Stimulated activated CD4-positive, alpha-beta T cell treated with anti-CD3 and anti-CD28 coated beads, Interleukin-1b, Interleukin-23, amount 100 ng/mL, for 48 hours (primary cell): ENCODE results near the gene SRM.
"Not testable (repeated sequence)": the region's sequence is repeated elsewhere in the genome, so short reads cannot be mapped to it uniquely, and the experiment has no call there.

Source experiments
- DNase-seq: peaks from one replicate; pipeline ENCODE4 v3.0.0-alpha.2; 2020

The SRM gene

DNA sequence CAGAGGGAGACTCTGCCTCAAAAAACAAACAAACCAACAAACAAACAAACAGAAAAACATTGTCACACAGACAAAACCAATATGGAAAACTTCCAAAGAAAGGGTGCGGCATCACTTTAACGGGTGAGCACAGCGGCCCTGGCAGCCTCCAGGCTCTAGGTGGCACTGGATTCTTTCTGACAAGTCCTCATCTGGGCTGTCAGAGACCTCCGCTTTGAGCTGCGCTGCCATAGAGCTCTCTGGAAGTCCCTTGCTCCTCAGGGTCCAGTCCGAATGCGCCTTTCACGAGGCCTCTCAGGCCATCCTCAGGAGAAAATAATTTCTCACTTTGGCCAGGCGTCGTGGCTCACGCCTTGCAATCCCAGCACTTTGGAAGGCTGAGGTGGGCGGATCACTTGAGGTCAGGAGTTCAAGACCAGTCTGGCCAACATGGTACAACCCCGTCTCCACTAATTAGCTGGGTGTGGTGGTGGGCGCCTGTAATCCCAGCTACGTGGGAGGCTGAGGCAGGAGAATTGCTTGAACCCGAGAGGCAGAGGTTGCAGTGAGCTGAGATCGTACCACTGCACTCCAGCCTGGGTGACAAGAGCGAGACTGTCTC is 4.2 kb upstream of the SRM start:
- DNase-seq, result not testable (repeated sequence)

DNA sequence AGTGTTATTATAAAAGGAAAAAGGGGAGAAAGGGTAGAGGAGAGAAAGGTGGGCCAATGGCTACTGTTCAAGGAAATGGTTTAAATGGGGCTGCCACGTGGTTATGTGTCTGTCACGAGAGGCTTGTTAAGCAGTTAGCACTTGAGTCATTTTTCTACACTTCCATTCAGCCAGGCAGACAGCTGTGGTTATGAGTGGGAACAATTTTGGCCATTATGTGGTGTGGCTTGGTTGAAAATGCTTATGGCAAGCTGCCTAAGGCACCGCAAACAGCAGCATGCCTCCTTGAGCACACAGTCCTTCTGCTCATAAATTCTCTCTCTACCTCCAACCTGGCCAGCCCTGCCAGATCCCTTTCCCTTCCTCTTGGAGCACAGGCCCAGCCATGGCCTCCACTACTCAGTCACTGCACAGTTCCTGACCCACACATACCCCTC is 3.2 kb upstream of the SRM start:
- DNase-seq, result no peak

DNA sequence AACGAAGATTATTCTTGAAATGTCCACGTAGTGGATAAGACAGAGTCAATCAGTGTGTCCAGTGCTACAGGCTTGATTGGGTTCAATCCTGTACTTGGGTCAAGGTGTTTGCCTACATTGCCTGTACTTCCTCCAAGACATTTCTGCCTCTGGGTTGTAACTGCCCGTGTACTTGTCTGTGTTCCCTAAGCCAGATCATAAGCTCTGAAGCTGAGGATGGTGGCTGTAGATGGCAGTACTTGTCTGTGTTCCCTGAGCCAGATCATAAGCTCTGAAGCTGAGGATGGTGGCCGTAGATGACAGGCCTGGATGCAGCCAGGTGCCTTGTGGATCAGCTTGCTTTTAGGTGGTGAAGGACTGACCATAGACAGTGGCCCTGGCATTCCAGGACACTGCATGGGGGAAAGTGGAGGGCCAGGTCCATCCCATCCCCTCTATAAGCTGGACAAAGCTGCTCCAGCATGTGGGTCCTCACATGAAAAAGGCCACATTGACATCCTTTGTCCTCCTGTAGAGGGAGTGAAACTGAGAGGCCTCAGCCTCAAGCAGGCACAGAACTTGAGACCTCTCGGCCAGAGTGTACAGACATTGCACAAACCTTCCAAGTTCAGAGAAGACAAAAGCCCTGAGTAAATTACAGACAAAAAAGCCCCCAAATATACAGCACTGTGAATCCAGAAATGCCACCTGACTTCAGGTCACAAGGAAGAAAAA is 2.0 kb upstream of the SRM start:
- no peak for DNase-seq

DNA sequence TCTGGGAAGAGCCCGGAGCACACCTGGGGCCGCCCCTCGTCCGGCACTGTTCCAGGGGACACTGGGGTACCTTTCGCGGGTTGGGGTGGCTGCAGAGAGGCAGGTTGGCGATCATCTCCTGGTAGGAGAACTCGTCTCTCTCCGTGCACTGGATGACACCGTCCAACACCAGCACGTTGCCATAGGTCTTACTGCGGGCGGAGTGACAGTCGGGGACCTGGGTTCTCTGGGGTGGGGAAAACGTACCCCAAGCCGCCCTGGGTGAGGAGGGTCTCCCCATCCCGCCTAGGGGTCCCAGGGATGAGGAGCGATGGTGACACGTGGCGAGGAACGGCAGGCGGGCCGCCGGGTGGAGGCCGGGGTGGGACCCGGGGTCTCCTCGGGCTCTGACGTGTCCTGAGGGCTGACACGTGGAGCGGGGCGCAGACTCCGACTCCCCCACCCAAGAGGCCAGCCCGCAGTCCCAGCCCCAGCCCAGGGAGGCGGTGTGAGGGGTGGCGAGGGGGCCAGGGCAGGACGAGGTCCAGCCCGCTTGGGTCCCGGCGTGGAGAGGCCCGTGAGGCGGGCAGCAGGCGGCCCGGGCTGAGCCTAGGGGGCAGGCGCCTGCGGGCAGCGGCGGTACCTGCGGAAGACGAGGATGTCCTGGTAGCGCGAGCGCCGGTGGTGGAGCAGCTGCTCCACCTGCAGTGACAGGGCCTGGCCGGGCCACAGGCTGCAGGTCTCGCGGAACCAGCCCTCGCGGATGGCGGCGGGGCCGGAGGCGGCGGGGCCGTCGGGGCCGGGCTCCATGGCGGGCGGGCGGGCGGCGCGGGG is 457 bp downstream of the SRM start:
- no peak for DNase-seq

DNA sequence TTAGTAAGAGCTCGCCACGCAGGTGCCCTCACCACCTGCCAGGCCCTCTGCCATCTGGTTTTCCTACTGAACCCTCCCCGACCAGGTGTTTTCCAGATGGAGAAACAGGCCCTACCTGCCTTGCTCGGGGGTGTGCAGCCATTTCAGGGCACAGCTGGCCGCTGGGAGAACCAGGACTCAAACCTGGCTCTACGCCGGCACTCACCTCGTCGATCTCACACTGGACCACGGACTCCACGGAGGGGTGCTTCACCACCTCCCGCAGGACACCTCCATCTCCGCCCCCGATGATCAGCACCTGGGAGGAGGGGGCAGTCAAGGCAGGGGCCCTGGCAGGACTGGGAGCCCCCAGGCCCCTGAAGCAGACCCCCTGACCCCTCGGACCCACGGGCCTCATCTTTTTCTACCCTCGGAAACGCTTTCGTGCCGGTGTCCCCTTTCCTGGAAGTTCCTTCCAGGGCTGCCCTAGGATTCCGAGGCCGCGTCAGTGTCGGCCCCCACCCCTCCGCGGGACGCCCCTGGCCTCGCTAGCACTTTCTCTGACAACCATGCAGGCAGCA is 1.1 kb downstream of the SRM start:
- DNase-seq, result no peak

DNA sequence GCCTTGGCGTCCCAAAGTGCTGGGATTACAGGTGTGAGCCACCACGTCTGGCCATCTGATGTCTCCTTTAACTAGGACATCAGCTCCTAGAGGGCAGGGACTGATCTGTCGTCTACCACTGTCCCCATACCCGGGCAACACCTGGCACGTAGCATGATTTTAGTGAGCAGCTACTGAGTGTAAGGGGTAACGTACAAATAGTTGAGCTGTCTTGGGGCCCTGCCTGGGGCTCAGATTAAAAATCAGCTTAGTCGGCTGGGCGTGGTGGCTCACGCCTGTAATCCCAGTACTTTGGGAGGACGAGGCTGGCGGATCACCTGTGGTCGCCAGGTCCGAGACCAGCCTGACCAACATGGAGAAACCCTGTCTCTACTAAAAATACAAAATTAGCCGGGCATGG is 1.8 kb downstream of the SRM start:
- DNase-seq, result no peak

DNA sequence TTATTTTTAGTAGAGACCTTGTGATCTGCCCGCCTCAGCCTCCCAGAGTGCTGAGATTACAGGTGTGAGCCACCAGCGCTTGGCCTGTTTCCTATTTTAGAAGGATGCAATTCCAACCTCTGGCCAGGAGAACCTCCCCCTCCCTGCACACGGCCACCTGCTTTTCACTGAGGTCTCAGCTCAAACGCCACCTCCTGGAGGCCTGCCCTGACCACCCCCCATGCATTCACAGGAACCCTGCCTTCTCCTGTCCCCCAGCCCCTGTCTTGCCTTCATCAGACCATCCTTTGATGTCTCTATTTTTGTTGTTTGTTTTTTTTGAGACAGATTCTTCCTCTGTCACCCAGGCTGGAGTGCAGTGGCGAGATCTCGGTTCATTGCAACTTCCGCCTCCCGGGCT is 2.3 kb downstream of the SRM start:
- no peak for DNase-seq

DNA sequence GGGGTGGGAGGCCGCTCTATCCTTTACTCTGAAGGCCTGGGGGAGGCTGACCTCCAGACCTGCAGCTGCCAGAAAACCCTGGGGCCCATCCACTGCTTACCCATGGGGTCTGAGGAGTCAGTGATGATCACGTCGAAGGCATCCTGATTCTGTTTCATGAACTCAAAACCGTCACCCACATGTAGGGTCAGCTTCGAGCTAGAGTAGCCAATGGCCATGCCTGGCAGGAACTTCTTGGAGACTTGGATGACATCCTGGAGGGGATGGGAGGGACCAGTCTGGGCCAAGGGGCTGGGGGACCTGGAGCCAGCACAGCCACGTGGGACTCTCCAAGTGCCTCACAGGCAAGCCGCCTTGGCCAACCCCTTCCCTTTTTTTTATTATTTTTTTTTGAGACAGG is 3.3 kb downstream of the SRM start:
- no peak for DNase-seq

DNA sequence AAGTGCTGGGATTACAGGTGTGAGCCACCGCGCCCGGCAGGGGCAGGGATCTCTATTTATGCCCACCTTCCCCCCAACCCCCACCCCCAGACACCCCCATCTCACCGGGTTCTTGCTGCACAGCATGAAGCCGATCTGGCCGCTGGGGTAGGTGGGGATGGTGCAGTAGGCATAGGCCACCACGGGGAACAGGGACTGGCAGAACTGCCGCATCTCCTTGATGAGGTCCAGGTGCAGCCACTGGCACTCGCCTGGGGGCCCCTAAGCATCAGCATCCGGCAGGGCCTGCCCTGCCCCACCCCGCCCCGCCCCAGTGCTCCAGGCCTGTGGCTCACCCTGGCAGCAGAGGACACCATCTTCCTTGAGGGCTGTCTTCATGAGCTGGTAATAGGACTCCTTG is 4.1 kb downstream of the SRM start:
- no peak for DNase-seq

DNA sequence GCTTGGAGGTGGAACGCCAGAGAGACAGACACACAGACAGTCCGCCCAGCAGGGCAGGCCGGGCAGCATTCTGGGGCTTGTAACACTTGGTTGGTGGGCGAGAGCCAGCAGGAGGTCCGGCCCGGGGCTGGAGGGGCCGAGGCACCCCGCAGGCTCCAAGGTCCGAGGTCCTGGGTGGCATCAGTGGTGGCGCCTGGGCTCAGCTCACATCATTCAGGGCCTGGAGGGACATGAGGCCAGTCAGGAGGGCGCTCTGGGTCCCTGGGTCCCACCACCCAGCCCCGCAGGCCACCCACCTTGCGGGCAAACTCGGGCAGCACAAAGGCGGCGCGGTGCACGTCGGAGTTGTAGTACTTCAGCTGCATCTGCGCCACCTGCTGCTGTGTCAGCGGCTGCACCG is 5.2 kb downstream of the SRM start:
- DNase-seq, result no peak

DNA sequence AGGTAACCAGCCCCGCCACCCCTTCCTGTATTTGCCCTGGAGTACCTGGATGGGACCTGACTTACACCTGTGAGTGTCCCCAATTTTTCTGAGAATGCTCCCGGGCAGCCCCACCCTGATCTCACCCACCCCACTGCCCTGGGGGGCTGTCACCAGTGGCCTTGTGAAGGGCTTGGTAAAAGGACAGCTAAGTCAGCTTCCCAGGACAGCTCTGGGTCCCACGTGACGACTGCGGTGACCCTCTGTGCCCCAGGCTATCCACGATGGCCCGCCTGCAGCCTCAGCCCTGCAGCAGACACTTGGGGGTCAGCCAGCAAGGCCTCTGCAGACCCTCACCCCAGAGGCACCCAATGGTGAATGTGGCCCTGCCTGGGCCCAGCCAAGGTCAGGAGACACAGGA is 5.6 kb downstream of the SRM start:
- DNase-seq, result no peak

DNA sequence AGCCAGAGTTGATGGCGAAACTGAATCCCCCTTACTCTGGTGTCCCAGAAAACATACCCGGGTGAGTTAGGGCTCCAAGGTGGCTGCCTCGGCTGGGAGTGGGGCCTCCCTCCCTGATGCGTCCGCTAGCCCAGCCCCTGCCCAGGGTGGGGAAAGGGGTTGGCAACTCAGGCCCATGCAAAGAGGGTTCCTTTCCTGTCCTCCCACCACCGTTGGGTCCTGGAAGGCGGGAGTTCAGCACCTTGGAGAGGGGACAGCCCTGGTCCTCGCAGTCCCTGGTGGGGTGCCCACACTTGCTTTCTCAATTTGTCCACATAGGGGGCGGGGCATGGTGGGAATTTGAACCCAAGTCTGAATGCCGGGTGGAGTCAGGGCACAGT is 6.1 kb downstream of the SRM start:
- DNase-seq, result peak; percentile 19

DNA sequence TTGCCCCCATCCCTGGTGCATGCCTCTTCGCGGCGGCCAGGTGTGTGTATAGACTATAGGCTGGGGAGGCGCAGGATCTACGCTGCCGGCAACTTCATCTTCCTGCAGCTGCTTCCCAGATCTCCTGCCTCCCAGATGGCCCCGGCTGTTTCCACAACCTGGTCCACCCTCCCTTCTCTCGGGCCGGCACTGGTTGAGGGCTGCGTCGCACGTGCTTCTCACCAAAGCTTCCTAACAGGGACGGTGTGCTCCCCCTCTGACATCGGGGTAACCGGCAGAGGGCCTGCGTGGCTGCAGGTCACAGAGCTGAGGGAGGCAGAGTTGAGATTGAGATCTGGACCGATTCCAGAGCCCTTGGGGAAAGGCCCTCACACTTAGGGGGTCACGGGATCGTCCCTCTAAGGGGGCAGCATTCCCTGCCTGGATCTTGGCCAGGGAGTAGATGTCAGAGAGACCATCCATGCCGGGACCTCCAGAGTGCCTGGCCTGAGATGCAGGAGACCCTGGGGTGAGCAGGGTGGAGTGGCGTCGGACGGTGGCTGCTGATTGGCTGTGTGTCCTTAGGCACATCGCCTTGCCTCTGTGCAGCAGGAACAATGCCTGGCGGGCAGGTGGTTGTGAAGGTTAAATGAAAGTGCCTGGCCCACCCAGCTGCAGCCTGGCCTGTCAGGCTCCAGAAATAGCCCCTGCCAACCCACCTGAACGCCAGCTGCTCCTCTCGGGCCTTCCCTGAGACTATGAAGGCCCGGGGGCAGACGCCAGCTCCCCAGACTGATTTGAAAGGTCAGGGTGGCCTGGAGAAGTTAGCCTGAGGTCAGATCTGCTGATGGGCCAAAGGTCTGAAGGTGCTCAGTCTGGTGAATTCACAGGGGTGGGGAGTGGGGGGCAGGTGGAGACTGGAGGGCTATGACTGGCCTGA is 6.7 kb downstream of the SRM start:
- DNase-seq, result no peak

DNA sequence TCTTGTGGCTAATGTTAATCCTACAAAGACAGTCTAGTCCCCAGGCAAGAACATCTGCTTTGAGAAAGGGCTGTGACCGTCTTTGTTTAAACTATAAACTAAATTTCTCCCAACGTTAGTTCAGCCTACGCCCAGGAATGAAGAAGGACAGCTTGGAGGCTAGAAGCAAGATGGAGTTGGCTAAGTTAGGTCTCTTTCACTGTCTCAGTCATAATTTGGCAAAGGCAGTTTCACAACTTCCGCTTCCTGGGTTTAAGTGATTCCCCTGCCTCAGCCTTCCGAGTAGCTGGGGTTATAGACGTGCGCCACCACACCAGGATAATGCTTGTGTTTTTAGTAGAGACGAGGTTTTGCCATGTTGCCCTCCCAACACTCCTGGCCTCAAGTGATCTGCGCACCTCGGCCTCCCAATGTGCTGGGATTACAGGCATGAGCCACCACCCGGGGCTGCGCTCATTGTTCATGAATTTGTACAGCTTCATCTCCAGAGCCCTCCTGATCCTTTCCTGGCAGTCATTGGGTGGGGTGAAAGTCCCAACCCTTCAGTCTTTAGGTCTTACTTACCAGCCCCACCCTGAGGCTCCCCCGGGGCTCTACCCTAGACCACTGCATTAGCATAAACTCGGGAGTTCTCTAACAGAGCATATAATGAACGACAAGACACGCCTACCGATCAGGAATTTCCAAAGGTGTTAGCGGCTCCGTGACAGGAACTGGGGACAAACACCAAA is 7.9 kb downstream of the SRM start:
- DNase-seq, result no peak

DNA sequence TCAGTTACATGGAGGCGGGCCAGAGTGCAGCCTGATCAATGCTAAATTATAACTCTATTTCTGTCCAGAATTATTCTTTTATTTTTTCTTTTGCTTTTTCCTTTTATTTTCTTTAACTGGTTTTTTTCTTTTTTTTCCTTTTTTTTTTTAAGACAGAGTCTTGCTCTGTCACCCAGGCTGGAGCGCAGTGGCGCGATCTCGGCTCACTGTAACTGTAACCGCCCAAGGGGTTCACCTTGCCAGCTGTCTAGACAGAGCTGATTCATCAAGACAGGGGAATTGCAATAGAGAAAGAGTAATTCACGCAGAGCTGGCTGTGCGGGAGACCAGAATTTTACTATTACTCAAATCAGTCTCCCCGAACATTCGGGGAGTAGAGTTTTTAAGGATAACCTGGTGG is 8.7 kb downstream of the SRM start:
- not testable (repeated sequence) for DNase-seq

DNA sequence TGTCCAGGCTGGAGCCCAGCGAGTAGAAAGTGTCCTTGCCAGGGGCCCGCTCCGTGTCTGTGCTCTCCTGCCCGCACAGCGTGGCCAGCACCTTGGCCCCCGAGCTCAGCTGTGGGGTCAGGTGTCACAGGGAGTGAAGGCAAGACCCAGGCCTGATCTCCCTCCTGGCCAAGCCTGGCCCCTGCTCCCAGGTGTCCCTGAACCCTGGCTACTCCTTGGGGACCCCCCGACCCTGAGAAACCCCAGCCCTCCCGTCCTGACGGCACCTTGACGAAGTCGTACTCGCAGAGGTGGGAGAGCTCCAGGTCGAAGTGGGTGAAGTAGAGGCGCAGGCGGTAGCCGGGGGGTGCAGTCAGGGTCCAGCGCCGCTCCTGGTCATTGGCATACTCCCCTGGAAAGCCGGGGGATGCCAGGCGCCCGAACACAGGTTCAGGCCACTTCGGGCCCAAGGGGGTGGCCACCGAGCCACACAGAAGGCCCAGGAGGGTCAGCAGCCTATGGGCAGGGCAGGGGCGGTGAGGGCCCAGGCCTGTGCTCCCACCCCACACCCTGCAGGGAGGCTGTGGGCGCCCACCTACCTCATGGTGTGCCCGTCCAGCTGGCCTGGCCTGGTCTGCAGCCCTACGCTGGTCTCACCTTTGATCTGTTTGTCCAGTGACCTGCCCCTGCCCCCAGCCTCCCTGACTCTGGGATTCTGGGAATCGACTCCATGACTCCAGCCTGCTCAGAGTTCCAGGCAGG is 13.0 kb downstream of the SRM start, which contains the start of gene MASP2:
Gene MASP2, minus strand, starts transcription at position 615 of the 741 bp plus-strand sequence. Its CDS starts 32 bp downstream, at position 583.
- DNase-seq, result no peak

DNA sequence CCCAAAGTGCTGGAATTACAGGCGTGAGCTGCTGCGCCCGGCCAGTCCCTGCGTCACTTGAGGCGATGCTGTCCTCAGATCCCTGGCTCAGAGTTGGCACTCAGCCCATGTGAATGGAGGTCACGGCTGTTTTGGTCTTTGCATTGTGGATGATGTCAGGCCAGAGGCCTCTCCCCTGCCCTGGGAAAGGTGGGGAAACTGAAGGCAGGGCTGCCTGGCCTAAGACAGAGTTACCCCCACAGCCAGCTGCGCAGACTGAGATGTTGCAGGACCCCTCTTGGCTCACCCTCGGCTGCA is 13.6 kb downstream of the SRM start:
- DNase-seq, result no peak

DNA sequence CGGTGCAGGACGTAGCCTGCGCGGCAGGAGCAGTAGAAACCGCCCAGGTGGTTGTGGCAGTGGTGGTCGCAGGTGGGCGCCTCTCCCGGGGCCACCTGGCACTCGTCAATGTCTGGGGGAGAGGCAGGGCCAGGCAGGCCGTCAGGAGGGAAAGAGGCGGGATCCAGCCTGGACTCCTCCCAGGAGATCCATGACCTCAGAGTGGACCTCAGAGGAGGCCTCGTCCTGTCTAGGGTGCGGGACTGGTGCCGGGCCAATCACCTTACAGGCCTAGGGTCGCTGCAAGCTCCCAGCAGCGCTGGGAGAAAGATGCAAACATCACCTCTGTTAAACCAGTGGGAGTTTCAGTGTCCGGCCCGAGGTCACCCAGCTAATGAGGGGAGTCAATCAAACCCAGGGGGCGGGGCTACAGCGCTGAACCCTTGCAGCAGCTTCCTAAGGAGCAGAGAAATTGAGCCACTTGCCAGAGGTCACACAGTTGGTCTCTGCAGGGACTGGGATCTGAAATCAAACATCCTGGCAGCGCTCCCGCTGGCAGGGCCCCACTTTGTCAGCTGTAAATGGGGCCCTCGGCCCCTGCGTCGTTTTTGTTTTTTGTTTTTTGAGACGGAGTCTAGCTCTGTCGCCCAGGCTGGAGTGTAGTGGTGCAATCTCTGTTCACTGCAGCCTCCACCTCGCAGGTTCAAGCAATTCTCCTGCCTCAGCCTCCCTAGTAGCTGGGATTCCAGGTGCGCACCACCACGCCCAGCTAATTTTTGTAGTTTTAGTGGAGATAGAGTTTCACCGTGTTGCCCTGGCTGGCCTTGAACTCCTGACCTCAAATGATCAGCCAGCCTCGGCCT is 14.2 kb downstream of the SRM start:
- no peak for DNase-seq

DNA sequence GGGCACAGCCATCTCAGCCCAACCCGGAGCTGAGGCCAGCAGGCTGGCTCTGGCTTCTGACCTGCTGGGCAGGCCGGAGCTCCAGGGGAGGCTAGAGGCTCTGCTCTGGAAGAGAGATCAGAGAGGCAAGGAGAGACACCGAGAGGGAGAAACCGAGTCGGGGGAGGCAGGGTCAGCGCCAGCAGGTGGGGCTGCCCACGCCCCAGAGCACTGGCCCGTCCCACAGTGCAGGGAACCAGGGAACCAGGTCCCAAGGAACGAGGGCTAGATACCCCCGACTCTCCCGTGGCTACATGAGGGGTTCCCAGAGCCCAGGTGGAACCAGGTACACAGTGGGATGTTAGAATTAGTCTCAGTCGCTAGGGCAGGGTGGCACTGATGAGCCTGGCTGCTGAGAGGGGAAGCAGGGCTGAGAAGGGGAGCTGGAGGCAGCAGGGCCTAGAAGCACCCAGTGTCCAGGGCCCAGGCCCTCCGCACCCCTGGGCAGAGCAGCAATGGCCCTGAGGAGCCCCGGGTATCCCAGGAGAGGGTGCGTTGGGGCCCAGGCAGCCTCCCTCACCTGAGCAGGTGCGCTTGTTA is 14.9 kb downstream of the SRM start:
- no peak for DNase-seq
